SU-DHL-6 (cell line): ENCODE data around the gene PLD3.
"Not testable (repeated sequence)": the region's sequence is repeated elsewhere in the genome, so short reads cannot be mapped to it uniquely, and the experiment has no call there.

ENCODE experiments used
- H2AFZ ChIP-seq: fragments of 200-600 bp; sonication (generic); 2 replicates; pipeline ENCODE4 v1.6.1; 2014; ENCODE audit warnings: low read depth, mild to moderate bottlenecking, moderate library complexity, mixed read lengths, antibody characterized with exemption, low read length; ENCODE audit not compliant: severe bottlenecking
- H3F3A ChIP-seq: fragments of 200-600 bp; shearing (Covaris generic); 2 replicates; pipeline ENCODE4 v1.6.0; 2016; ENCODE audit warnings: antibody characterized with exemption, mild to moderate bottlenecking; ENCODE audit not compliant: insufficient read depth
- H3K27ac ChIP-seq: fragments of 200-600 bp; sonication (generic); 2 replicates; pipeline ENCODE4 v1.5.1; 2016; ENCODE audit warnings: low read depth, mild to moderate bottlenecking, low read length, moderate library complexity, mixed read lengths
- H3K27me3 ChIP-seq: fragments of 200-600 bp; sonication (generic), shearing (Covaris generic); 2 replicates; pipeline ENCODE4 v1.6.0; 2014; ENCODE audit warnings: mild to moderate bottlenecking, low read length
- H3K36me3 ChIP-seq: fragments of 200-600 bp; sonication (generic); 2 replicates; pipeline ENCODE4 v1.6.1; 2014; ENCODE audit warnings: mild to moderate bottlenecking, low read length, mixed read lengths
- H3K4me2 ChIP-seq: fragments of 300-600, 200-600 bp; shearing (Covaris generic), sonication (generic); 2 replicates; pipeline ENCODE4 v1.6.0; 2014; ENCODE audit warnings: low read length, low read depth, mild to moderate bottlenecking; ENCODE audit not compliant: poor library complexity, severe bottlenecking
- H3K4me3 ChIP-seq: fragments of 200-600 bp; sonication (generic); 2 replicates; pipeline ENCODE4 v1.5.1; 2014; ENCODE audit warnings: antibody characterized with exemption, low read length, mild to moderate bottlenecking, mixed read lengths; ENCODE audit not compliant: insufficient read depth, poor library complexity, severe bottlenecking
- H3K79me2 ChIP-seq: fragments of 200-600 bp; sonication (generic); 2 replicates; pipeline ENCODE4 v1.6.1; 2014; ENCODE audit warnings: mild to moderate bottlenecking, low read length, moderate library complexity; ENCODE audit not compliant: insufficient read depth
- H3K9ac ChIP-seq: fragments of 200-600 bp; sonication (generic); 2 replicates; pipeline ENCODE4 v1.7.0; 2014; ENCODE audit warnings: mild to moderate bottlenecking, low read length
- H3K9me2 ChIP-seq: fragments of 200-600 bp; sonication (generic); replicated peaks from 2 replicates; pipeline ENCODE4 v1.6.1; 2014; ENCODE audit warnings: low read length; ENCODE audit not compliant: insufficient read depth
- H3K9me3 ChIP-seq: fragments of 200-600 bp; sonication (generic); 2 replicates; pipeline ENCODE4 v1.6.1; 2014; ENCODE audit warnings: low read length, mixed read lengths; ENCODE audit not compliant: insufficient read depth
- H4K20me1 ChIP-seq: fragments of 200-600 bp; sonication (generic); 2 replicates; pipeline ENCODE4 v1.6.1; 2014; ENCODE audit warnings: low read depth, mild to moderate bottlenecking, antibody characterized with exemption, low read length, moderate library complexity, mixed read lengths
- EZH2phosphoT487 ChIP-seq: fragments of 200-600 bp; sonication (generic), shearing (Covaris generic); conservative IDR thresholded peaks from 2 replicates; pipeline ENCODE4 v1.6.1; 2018; ENCODE audit warnings: mild to moderate bottlenecking, antibody characterized with exemption, low read length, moderate library complexity, mixed read lengths
- TF ChIP-seq, protein P1 (sequence below): fragments of 200-600 bp; sonication (generic); IDR thresholded peaks from one replicate; pipeline ENCODE4 v1.5.1; 2017; ENCODE audit warnings: antibody characterized with exemption, mild to moderate bottlenecking, low read length, moderate library complexity; ENCODE audit not compliant: insufficient read depth, poor library complexity, severe bottlenecking

PLD3 gene

DNA sequence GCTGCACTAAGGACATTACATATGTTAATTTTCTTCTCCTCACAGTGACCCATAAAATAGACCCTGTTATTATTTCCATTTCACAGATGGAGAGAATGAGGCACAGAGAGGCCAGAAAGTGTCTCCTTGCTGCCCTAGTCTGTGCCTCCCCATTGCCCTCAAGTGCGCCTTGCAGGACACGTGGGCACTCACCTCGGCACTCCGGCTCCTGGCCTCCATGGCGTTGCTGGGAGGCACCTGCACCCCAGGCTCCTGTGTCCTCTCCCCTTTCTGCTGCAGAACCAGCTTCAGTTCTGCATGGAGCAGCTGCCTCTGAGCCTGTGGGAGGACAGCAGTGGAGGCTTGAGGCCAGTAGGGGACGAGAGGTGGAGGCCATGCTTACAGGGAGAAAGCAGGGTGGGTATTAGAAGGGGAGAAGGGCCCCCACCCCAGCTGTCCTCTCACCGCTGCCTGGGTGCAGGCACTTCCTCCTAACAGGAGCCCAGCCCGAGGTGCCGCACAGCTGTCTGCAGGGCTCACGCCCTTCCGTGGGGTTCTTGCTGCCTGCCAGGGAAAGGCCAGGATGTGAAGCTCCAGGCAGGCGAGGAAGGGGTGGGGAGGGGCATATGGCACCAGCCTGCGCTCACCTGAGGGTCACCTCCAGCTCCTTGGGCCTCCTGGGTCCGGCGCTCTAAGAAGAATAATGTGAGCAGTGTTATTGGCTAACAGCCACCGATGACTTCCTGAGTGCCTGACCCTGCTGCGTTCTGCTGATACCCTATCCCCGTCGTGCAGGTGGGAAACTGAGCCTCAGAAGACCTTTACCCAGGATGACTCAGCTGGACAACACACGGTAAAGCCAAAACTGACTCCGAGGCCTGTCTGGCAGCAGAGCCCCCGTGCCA, 59.5 kb downstream of the PLD3 start:
- Histone ChIP-seq H3K9me3 (no peaks in the 10 kb centered on the region), H2AFZ (no peak overlapping the region), H3K9me2 (no peaks in the 10 kb centered on the region), H3K4me2 (no peak overlapping the region), H4K20me1 (no peaks in the 10 kb centered on the region), H3K79me2 (no peaks in the 10 kb centered on the region), H3F3A (no peaks in the 10 kb centered on the region), H3K36me3 (no peaks in the 10 kb centered on the region), H3K9ac (no peak overlapping the region), H3K4me3 (no peak overlapping the region), H3K27ac (no peak overlapping the region), H3K27me3 (no peaks in the 10 kb centered on the region)
- TF ChIP-seq, protein P1, sequence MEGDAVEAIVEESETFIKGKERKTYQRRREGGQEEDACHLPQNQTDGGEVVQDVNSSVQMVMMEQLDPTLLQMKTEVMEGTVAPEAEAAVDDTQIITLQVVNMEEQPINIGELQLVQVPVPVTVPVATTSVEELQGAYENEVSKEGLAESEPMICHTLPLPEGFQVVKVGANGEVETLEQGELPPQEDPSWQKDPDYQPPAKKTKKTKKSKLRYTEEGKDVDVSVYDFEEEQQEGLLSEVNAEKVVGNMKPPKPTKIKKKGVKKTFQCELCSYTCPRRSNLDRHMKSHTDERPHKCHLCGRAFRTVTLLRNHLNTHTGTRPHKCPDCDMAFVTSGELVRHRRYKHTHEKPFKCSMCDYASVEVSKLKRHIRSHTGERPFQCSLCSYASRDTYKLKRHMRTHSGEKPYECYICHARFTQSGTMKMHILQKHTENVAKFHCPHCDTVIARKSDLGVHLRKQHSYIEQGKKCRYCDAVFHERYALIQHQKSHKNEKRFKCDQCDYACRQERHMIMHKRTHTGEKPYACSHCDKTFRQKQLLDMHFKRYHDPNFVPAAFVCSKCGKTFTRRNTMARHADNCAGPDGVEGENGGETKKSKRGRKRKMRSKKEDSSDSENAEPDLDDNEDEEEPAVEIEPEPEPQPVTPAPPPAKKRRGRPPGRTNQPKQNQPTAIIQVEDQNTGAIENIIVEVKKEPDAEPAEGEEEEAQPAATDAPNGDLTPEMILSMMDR: no peak
- TF ChIP-seq EZH2phosphoT487: no peak

- not testable (repeated sequence) for H3K9me2 ChIP-seq, H3F3A ChIP-seq, H3K27me3 ChIP-seq, H2AFZ ChIP-seq, H3K9ac ChIP-seq, H3K4me3 ChIP-seq, H3K9me3 ChIP-seq, H3K4me2 ChIP-seq, H3K27ac ChIP-seq, H4K20me1 ChIP-seq, H3K79me2 ChIP-seq, H3K36me3 ChIP-seq
These were observed 60.1 kb downstream of the PLD3 start for GRCh38 chr19:40408598-40408925.

DNA sequence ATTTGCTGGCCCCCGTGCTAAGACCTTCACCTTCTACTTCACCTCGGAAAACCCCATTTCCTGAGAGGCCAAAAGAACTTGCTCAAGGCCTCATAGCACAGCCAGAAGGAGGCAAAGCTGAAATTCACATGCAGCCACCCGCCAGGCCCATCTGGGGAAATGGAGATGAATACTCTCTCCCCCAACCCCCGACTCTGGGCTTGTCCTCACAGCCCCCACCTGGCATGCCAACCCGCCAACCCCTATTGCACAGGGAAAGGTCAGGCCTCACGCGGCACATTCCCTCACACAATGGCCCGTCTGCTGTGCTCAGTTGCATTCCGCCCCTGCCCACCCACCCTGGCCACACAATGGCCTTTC, 61.5 kb downstream of the PLD3 start:
- Histone ChIP-seq H3K9me3 (no peaks in the 10 kb centered on the region), H4K20me1 (no peaks in the 10 kb centered on the region), H3F3A (no peaks in the 10 kb centered on the region), H3K79me2 (no peaks in the 10 kb centered on the region), H3K36me3 (no peaks in the 10 kb centered on the region), H3K9ac (no peak overlapping the region), H3K27ac (no peak overlapping the region), H2AFZ (no peak overlapping the region), H3K4me3 (no peak overlapping the region), H3K4me2 (no peak overlapping the region), H3K27me3 (no peaks in the 10 kb centered on the region), H3K9me2 (no peaks in the 10 kb centered on the region)
- TF ChIP-seq, protein P1: no peak
- TF ChIP-seq EZH2phosphoT487: no peak

- Histone ChIP-seq H3K9me3 (no peaks in the 10 kb centered on the region), H3K27ac (no peak overlapping the region), H3K4me3 (no peak overlapping the region), H3K27me3 (no peaks in the 10 kb centered on the region), H3F3A (no peaks in the 10 kb centered on the region), H3K36me3 (no peaks in the 10 kb centered on the region), H3K9ac (no peak overlapping the region), H3K9me2 (no peaks in the 10 kb centered on the region), H2AFZ (no peak overlapping the region), H4K20me1 (no peaks in the 10 kb centered on the region), H3K79me2 (no peaks in the 10 kb centered on the region), H3K4me2 (no peak overlapping the region)
- TF ChIP-seq, protein P1: no peak
- no peak for TF ChIP-seq EZH2phosphoT487
These were observed 62.8 kb downstream of the PLD3 start for GRCh38 chr19:40411125-40411842.
